ENCODE measurements around the gene AUH.

GRCh38 chr9:91384954-91385353 is 23.2 kb upstream of the AUH start:
- TF ChIP-seq SIN3A (IDR thresholded peaks at IDR 0.05; ENCODE audit: low read depth) (no peak), CTCF (IDR thresholded peaks at IDR 0.05 in 2 of 3, conservative IDR thresholded peaks at IDR 0.05 in 1 of 3; ENCODE audit: borderline replicate concordance in 1 of 3, insufficient read depth in 1 of 3, low read depth in 2 of 3, low read length in 2 of 3) (no peak), EZH2phosphoT487 (IDR thresholded peaks at IDR 0.05; ENCODE audit: borderline replicate concordance) (no peak), POLR2A (IDR thresholded peaks at IDR 0.05; ENCODE audit: borderline replicate concordance, extremely low read depth, insufficient read depth, insufficient read length) (no peak), YY1 (IDR thresholded peaks at IDR 0.05; ENCODE audit: extremely low read depth, insufficient replicate concordance, low read depth, low read length) (no peak), JUND (IDR thresholded peaks at IDR 0.05) (no peak), ZNF274 (IDR thresholded peaks at IDR 0.05; ENCODE audit: low read depth, low read length) (no peak)

Data from HCT116 (cell line).